ENCODE data around the gene CWC22.
A peak's percentile ranks its signal among the peaks of the same experiment; 100 is the strongest.

The CWC22 gene

DNA sequence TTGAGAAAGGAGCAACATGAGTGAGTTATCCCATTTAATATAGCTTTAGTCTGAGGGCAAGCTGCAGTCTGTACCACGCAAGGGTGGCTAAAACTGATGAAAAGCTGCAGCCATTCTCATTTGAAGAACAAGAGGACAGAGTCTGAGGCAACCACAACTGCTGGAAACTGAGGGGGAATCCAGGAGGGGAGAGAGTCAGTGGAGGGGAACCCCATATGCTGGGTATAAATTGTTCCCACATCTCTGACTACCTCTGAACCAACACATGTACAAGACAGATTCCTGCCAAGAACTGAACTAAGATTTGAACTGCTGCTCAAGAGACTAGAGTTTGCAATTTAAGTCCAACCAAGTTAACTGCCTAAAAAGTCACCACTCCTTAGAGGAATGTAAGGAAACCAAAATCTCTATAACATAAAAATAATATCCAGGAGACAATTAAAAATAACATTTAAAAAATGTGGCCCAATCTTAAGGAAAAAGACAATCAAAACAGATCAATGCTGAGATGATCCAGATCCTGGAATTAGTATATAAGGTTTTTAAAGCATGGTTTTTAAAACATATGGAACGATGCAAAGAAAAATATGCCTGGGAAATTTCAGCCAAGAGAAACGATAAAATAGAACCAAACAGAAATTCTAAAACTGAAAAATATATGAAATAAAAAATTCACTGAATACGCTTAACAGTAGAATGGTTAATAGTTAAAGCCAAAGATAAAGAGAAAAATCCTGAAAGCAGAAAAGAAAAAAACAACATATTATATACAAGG, 11.2 kb downstream of the CWC22 start:
- Histone ChIP-seq H3K4me3 (ENCODE audit: control insufficient read depth in 1 of 7, extremely low read depth in 1 of 7, insufficient read depth in 4 of 7, low read depth in 2 of 7, low read length in 6 of 7) (no peak overlapping the region), H3K27ac (ENCODE audit: insufficient read depth in 1 of 2, low read depth in 1 of 2, low read length in 2 of 2, poor library complexity in 1 of 2, severe bottlenecking in 2 of 2) (no peak overlapping the region), H3K27me3 (replicated peaks in 2 of 5; ENCODE audit: control insufficient read depth in 4 of 5, insufficient read depth in 5 of 5, low read length in 4 of 5) (no peaks in the 10 kb centered on the region), H3K4me1 (ENCODE audit: control extremely low read depth in 1 of 4, control insufficient read depth in 4 of 4, insufficient read depth in 4 of 4, low read length in 3 of 4) (no peaks in the 10 kb centered on the region), H3K9me3 (ENCODE audit: control extremely low read depth in 1 of 5, control insufficient read depth in 4 of 5, insufficient read depth in 2 of 5, low read depth in 1 of 5, low read length in 4 of 5) (no peaks in the 10 kb centered on the region), H3K36me3 (ENCODE audit: control insufficient read depth in 4 of 4, insufficient read depth in 4 of 4, low read length in 3 of 4) (peaks cover 0 to 18% (median 12%) of the 10 kb centered on the region in 4 experiments)
- ChIA-PET POLR2A (no interaction called here), CTCF (no interaction called here)
- WGBS (ENCODE audit: insufficient coverage), result 100% methylated on average over 1 of the region's 4 CpGs
- no peak for DNase-seq

DNA sequence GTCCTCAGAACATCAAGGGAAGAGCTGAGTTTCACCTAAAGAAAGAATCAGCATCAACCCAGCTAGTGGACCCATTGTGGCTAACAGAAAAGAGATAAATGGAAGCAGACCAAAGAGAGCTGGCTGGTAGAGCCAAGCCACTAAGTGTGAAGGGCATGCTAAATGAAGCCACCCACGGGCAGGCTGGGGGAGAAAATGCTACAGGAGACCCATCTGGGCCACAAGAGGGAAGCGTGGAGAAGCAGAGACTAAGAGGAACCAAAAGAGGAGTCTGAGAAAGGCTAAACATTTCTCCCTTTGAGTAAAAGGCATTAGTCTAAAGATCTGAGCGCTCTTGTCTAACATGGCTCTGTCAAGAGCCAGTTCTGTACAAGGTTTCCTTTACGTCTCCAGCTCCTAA, 15.8 kb downstream of the CWC22 start:
- Histone ChIP-seq H3K4me1 (ENCODE audit: control extremely low read depth in 1 of 4, control insufficient read depth in 4 of 4, insufficient read depth in 4 of 4, low read length in 3 of 4) (no peaks in the 10 kb centered on the region), H3K4me3 (ENCODE audit: control insufficient read depth in 1 of 7, extremely low read depth in 1 of 7, insufficient read depth in 4 of 7, low read depth in 2 of 7, low read length in 6 of 7) (no peak overlapping the region), H3K36me3 (ENCODE audit: control insufficient read depth in 4 of 4, insufficient read depth in 4 of 4, low read length in 3 of 4) (peaks cover 8 to 38% (median 22%) of the 10 kb centered on the region in 4 experiments), H3K27ac (ENCODE audit: insufficient read depth in 1 of 2, low read depth in 1 of 2, low read length in 2 of 2, poor library complexity in 1 of 2, severe bottlenecking in 2 of 2) (no peak overlapping the region), H3K27me3 (replicated peaks in 2 of 5; ENCODE audit: control insufficient read depth in 4 of 5, insufficient read depth in 5 of 5, low read length in 4 of 5) (no peaks in the 10 kb centered on the region), H3K9me3 (ENCODE audit: control extremely low read depth in 1 of 5, control insufficient read depth in 4 of 5, insufficient read depth in 2 of 5, low read depth in 1 of 5, low read length in 4 of 5) (no peaks in the 10 kb centered on the region)
- ChIA-PET CTCF (interaction anchor here (1.3 to 3.1 kb wide), 3 partner anchors 9 to 86 kb away, joined by 4 to 26 read pairs (median 7); no protein-coding TSS in a partner anchor), POLR2A (no interaction called here)
- 92% methylated on average over 3 of the region's 4 CpGs for WGBS (ENCODE audit: insufficient coverage)
- DNase-seq, result peak; percentile 18 to 45 (median 39)

DNA sequence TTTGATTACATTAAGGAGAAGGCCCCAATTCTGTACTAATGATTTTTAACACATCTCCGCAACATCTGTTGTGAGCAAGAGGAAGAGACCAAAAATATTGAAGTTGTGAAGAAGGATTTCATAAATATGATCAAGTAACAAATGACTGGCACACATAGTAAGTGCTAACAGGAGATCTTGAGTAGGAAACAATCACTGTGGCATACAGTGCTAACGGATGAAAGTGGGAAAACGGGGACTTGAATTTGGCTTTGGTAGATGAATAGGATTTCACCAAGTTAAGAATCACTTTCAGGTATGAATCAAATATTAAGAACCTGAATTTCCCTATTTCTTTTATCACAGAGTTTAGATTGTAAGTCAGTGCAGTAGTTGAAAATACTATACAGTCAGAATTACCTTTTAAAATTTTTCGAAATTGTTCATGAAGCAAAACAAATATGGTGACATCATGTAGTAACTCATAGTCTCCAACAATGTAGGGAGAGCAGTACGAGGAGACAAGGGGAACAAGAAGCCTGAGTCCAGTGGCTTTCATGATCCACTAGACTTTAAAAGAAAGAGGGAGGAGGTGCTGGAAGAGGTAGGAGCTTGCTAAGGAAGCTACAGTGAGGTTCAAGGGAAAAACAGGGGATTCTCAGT, 16.3 kb downstream of the CWC22 start:
- no peak overlapping the region for H3K27ac ChIP-seq (ENCODE audit: insufficient read depth in 1 of 2, low read depth in 1 of 2, low read length in 2 of 2, poor library complexity in 1 of 2, severe bottlenecking in 2 of 2)
- no CpG with 5 or more reads among the region's 5 CpGs for WGBS (ENCODE audit: insufficient coverage)
- H3K36me3 ChIP-seq (ENCODE audit: control insufficient read depth in 4 of 4, insufficient read depth in 4 of 4, low read length in 3 of 4), result peaks cover 13 to 43% (median 27%) of the 10 kb centered on the region in 4 experiments

DNA sequence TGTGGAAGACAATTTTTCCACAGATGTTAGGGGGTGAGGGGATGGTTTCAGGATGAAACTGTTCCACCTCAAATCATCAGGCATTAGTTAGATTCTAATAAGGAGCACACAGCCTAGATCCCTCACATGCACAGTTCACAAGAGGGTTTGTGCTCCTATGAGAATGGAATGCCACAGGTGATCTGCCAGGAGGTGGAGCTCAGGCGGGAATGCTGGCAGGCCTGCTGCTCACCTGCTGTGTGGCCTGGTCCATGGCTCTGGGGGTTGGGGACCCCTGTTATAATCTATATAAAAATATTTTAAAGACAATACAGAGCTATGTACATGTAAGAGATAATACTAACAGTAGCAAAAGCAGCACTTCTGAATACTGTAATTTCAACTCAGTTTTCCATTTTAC, 19.2 kb downstream of the CWC22 start:
- Histone ChIP-seq H3K4me1 (ENCODE audit: control extremely low read depth in 1 of 4, control insufficient read depth in 4 of 4, insufficient read depth in 4 of 4, low read length in 3 of 4) (peaks cover 0 to 3% (median 0%) of the 10 kb centered on the region in 4 experiments), H3K27me3 (replicated peaks in 2 of 5; ENCODE audit: control insufficient read depth in 4 of 5, insufficient read depth in 5 of 5, low read length in 4 of 5) (no peaks in the 10 kb centered on the region), H3K4me3 (ENCODE audit: control insufficient read depth in 1 of 7, extremely low read depth in 1 of 7, insufficient read depth in 4 of 7, low read depth in 2 of 7, low read length in 6 of 7) (no peak overlapping the region), H3K27ac (ENCODE audit: insufficient read depth in 1 of 2, low read depth in 1 of 2, low read length in 2 of 2, poor library complexity in 1 of 2, severe bottlenecking in 2 of 2) (no peak overlapping the region), H3K9me3 (ENCODE audit: control extremely low read depth in 1 of 5, control insufficient read depth in 4 of 5, insufficient read depth in 2 of 5, low read depth in 1 of 5, low read length in 4 of 5) (no peaks in the 10 kb centered on the region), H3K36me3 (ENCODE audit: control insufficient read depth in 4 of 4, insufficient read depth in 4 of 4, low read length in 3 of 4) (peaks cover 16 to 63% (median 36%) of the 10 kb centered on the region in 4 experiments)
- no CpG with 5 or more reads among the region's 1 CpG for WGBS (ENCODE audit: insufficient coverage)
- ChIA-PET CTCF (no interaction called here), POLR2A (interaction anchor here (0.6 kb wide), 1 partner anchor 237 kb away, joined by 6 read pairs; no protein-coding TSS in a partner anchor)
- DNase-seq, result no peak

More for the DNA sequence above, 16.3 kb downstream of the CWC22 start:
- ChIA-PET CTCF (interaction anchor here (1.3 to 3.1 kb wide), 3 partner anchors 8 to 87 kb away, joined by 4 to 26 read pairs (median 7); no protein-coding TSS in a partner anchor), POLR2A (no interaction called here)
- Histone ChIP-seq H3K4me1 (ENCODE audit: control extremely low read depth in 1 of 4, control insufficient read depth in 4 of 4, insufficient read depth in 4 of 4, low read length in 3 of 4) (peaks cover 0 to 2% (median 0%) of the 10 kb centered on the region in 4 experiments), H3K27me3 (replicated peaks in 2 of 5; ENCODE audit: control insufficient read depth in 4 of 5, insufficient read depth in 5 of 5, low read length in 4 of 5) (no peaks in the 10 kb centered on the region), H3K4me3 (ENCODE audit: control insufficient read depth in 1 of 7, extremely low read depth in 1 of 7, insufficient read depth in 4 of 7, low read depth in 2 of 7, low read length in 6 of 7) (no peak overlapping the region), H3K9me3 (ENCODE audit: control extremely low read depth in 1 of 5, control insufficient read depth in 4 of 5, insufficient read depth in 2 of 5, low read depth in 1 of 5, low read length in 4 of 5) (no peaks in the 10 kb centered on the region)
- DNase-seq, result no peak

DNA sequence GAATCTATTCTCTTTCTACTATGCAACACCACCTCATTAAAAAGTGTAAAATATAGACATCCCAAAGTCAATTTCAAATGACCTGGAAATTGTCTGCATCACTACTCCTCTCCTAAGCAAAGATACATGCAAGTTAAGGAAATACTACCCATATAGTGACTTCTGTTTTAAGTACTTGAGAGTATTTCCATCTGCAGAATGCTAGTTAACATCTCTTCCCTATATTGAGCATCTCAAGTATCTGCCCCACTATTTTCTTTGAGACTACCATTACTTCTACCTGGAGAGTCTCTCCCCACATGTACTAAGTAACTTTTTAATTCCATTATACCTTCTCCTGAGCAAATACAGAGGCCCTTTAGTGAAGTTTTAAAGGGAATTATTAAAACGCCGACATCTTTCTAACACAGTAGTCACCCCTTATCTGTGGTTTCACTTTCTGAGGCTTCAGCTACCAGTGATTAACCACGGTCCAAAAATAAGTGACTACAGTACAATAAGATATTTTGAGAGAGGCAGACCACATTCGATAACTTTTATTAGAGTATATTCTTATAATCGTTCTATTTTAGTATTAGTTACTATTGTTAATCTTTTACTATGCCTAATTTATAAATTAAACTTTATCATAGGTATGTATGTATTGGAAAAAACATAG, 21.8 kb downstream of the CWC22 start:
- H3K27ac ChIP-seq (ENCODE audit: insufficient read depth in 1 of 2, low read depth in 1 of 2, low read length in 2 of 2, poor library complexity in 1 of 2, severe bottlenecking in 2 of 2), result no peak overlapping the region
- H3K4me3 ChIP-seq (ENCODE audit: control insufficient read depth in 1 of 7, extremely low read depth in 1 of 7, insufficient read depth in 4 of 7, low read depth in 2 of 7, low read length in 6 of 7), result no peak overlapping the region
- no CpG with 5 or more reads among the region's 5 CpGs for WGBS (ENCODE audit: insufficient coverage)
- H3K9me3 ChIP-seq (ENCODE audit: control extremely low read depth in 1 of 5, control insufficient read depth in 4 of 5, insufficient read depth in 2 of 5, low read depth in 1 of 5, low read length in 4 of 5), result no peaks in the 10 kb centered on the region
- peaks cover 0 to 3% (median 0%) of the 10 kb centered on the region in 4 experiments for H3K4me1 ChIP-seq (ENCODE audit: control extremely low read depth in 1 of 4, control insufficient read depth in 4 of 4, insufficient read depth in 4 of 4, low read length in 3 of 4)
- ChIA-PET POLR2A (no interaction called here), CTCF (no interaction called here)
- DNase-seq, result no peak
- peaks cover 22 to 67% (median 43%) of the 10 kb centered on the region in 4 experiments for H3K36me3 ChIP-seq (ENCODE audit: control insufficient read depth in 4 of 4, insufficient read depth in 4 of 4, low read length in 3 of 4)
- no peaks in the 10 kb centered on the region for H3K27me3 ChIP-seq (replicated peaks in 2 of 5; ENCODE audit: control insufficient read depth in 4 of 5, insufficient read depth in 5 of 5, low read length in 4 of 5)

DNA sequence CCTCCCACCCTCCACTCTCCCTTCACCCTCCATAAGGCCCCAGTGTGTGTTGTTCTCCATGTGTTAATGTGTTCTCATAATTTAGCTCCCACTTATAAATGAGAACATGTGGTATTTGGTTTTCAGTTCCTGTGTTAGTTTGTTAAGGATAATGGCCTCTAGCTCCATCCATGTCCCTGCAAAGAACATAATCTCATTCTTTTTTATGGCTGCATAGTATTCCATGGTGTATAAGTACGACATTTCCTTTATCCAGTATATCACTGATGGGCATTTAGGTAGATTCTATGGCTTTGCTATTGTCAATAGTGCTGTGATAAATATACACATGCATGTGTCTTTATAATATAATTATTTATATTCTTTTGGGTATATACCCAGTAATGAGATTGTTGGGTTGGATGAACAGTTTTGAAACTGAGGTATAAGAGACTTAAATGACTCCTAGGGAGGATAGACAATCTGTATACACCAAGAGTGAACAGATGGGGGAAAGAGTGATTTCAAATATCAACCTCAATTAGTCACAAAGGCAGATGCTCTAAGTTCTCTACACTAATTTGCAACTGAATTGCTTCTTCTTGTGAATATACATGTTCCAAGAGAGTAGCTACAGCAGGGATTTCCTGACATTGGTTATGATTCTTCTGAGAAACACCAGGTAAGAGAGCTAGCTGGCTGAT, 23.7 kb downstream of the CWC22 start:
- Histone ChIP-seq H3K4me1 (ENCODE audit: control extremely low read depth in 1 of 4, control insufficient read depth in 4 of 4, insufficient read depth in 4 of 4, low read length in 3 of 4) (peaks cover 0 to 3% (median 0%) of the 10 kb centered on the region in 4 experiments), H3K9me3 (ENCODE audit: control extremely low read depth in 1 of 5, control insufficient read depth in 4 of 5, insufficient read depth in 2 of 5, low read depth in 1 of 5, low read length in 4 of 5) (no peaks in the 10 kb centered on the region), H3K27ac (ENCODE audit: insufficient read depth in 1 of 2, low read depth in 1 of 2, low read length in 2 of 2, poor library complexity in 1 of 2, severe bottlenecking in 2 of 2) (no peak overlapping the region), H3K36me3 (ENCODE audit: control insufficient read depth in 4 of 4, insufficient read depth in 4 of 4, low read length in 3 of 4) (peaks cover 22 to 77% (median 54%) of the 10 kb centered on the region in 4 experiments), H3K4me3 (ENCODE audit: control insufficient read depth in 1 of 7, extremely low read depth in 1 of 7, insufficient read depth in 4 of 7, low read depth in 2 of 7, low read length in 6 of 7) (no peak overlapping the region), H3K27me3 (replicated peaks in 2 of 5; ENCODE audit: control insufficient read depth in 4 of 5, insufficient read depth in 5 of 5, low read length in 4 of 5) (no peaks in the 10 kb centered on the region)
- CTCF ChIA-PET, result interaction anchor here (1.3 kb wide), 1 partner anchor 8 kb away, joined by 4 read pairs; no protein-coding TSS in a partner anchor
- DNase-seq, result no peak
- POLR2A ChIA-PET, result no interaction called here
- no CpG with 5 or more reads among the region's 1 CpG for WGBS (ENCODE audit: insufficient coverage)

All from common myeloid progenitor, CD34-positive (primary cell).